GM19023 (cell line): Measurements from ENCODE around the gene RHOBTB3.
"Not testable (repeated sequence)": the region's sequence is repeated elsewhere in the genome, so short reads cannot be mapped to it uniquely, and the experiment has no call there.

Experiments used
- ATAC-seq: cut with Tn5 transposase; IDR thresholded peaks from one replicate; pipeline ENCODE4 v1.9.1; 2021; ENCODE audit warnings: mild to moderate bottlenecking, moderate library complexity; ENCODE audit not compliant: unreplicated experiment

Gene RHOBTB3

GRCh38 chr5:95713246-95713645 is 17.9 kb upstream of the RHOBTB3 start:
- not testable (repeated sequence) for ATAC-seq

GRCh38 chr5:95713960-95714710 is 17.0 kb upstream of the RHOBTB3 start:
- ATAC-seq: no peak

- no peak for ATAC-seq
Measured at GRCh38 chr5:95715799-95716461, 15.2 kb upstream of the RHOBTB3 start.

GRCh38 chr5:95717439-95717838 is 13.7 kb upstream of the RHOBTB3 start:
- ATAC-seq: no peak

GRCh38 chr5:95718203-95718602 is 12.9 kb upstream of the RHOBTB3 start:
- peak; percentile 77 for ATAC-seq

- ATAC-seq: peak; percentile 8
Measured at GRCh38 chr5:95718738-95719137, 12.4 kb upstream of the RHOBTB3 start.

GRCh38 chr5:95720094-95720786 is 10.9 kb upstream of the RHOBTB3 start:
- ATAC-seq: no peak

GRCh38 chr5:95721582-95722295 is 9.4 kb upstream of the RHOBTB3 start:
- ATAC-seq: no peak

- no peak for ATAC-seq
Measured at GRCh38 chr5:95723632-95724369, 7.3 kb upstream of the RHOBTB3 start.

GRCh38 chr5:95725071-95725820 is 5.9 kb upstream of the RHOBTB3 start:
- ATAC-seq: no peak

GRCh38 chr5:95725937-95726810 is 5.0 kb upstream of the RHOBTB3 start:
- no peak for ATAC-seq

GRCh38 chr5:95726811-95727763 is 4.0 kb upstream of the RHOBTB3 start:
- ATAC-seq: no peak

- peak; percentile 30 for ATAC-seq
Measured at GRCh38 chr5:95727764-95728191, 3.4 kb upstream of the RHOBTB3 start.

- ATAC-seq: no peak
Measured at GRCh38 chr5:95728494-95729114, 2.5 kb upstream of the RHOBTB3 start.

GRCh38 chr5:95729115-95730010 is 1.8 kb upstream of the RHOBTB3 start:
- ATAC-seq: no peak

GRCh38 chr5:95730011-95730700 is 980 bp upstream of the RHOBTB3 start:
- no peak for ATAC-seq
